HCT116 (cell line): Measurements from ENCODE around the gene LIG1. TPM values are rescaled to one million over a fixed set of nuclear protein-coding genes. Genes with fewer than 3 reads are reported as not detected.

ENCODE experiments used
- ATAC-seq: fragments of 200-7000 bp; cut with Tn5 transposase; 2 replicates; pipeline ENCODE4 v1.9.1; 2020; ENCODE audit warnings: mild to moderate bottlenecking, moderate library complexity
- BruUV-seq: library from RNA; stranded (reverse); fragments of 400-500 nt; replicated peaks from 2 replicates; lab custom pipeline; 2021; lab: Mats Ljungman, UMichigan
- CTCF ChIA-PET: fragments of 300-600 bp; sonication (Branson Sonifier 250); formaldehyde crosslinking; loops from one replicate; lab custom pipeline; 2021; ENCODE audit warnings: antibody characterized with exemption; lab: Charles Lee
- POLR2A ChIA-PET: fragments of 300-600, 350-600 bp; sonication (Branson Sonifier 250); formaldehyde crosslinking; loops from one replicate; lab custom pipeline; 2021; ENCODE audit warnings: antibody characterized with exemption; lab: Charles Lee
- RAD21 ChIA-PET, 2 experiments: fragments of 300-600 bp; sonication (Branson Sonifier 250); formaldehyde crosslinking; loops; one replicate each; lab custom pipeline; 2023; ENCODE audit warnings: low total read pairs in 2 of 2; ENCODE audit not compliant: uncharacterized antibody in 2 of 2, unreplicated experiment in 2 of 2, low non-redundant PET in 1 of 2; lab: Charles Lee
- DNase-seq: peaks from one replicate; pipeline ENCODE4 v3.0.0-alpha.2; 2010; ENCODE audit warnings: low read depth, low spot score
- H2AFZ ChIP-seq: fragments of 200-600 bp; shearing (Covaris generic), sonication (generic); 2 replicates; pipeline ENCODE4 v1.6.1; 2017; ENCODE audit warnings: low read depth, mixed run types, mixed read lengths, antibody characterized with exemption, low read length; ENCODE audit not compliant: poor library complexity, severe bottlenecking
- H3K27ac ChIP-seq: 2 replicates; pipeline ENCODE4 v1.5.1; 2012; ENCODE audit warnings: low read depth, low read length
- H3K27me3 ChIP-seq: fragments of 200-600 bp; sonication (generic); 2 replicates; pipeline ENCODE4 v1.6.1; 2016; ENCODE audit warnings: mixed run types, low read length, mixed read lengths; ENCODE audit not compliant: insufficient read depth
- H3K36me3 ChIP-seq, 2 experiments: fragments of 200-500 bp in 1 of 2; fragments of 200-600 bp in 1 of 2; sonication (Bioruptor generic) in 1 of 2; sonication (generic) in 1 of 2; 2 replicates each; pipeline versions ENCODE4 v1.5.1 to v1.6.1; 2014 to 2016; ENCODE audit warnings: low read length in 2 of 2, inconsistent platforms in 1 of 2, mixed read lengths in 1 of 2, mixed run types in 1 of 2; ENCODE audit not compliant: insufficient read depth in 2 of 2, control insufficient read depth in 1 of 2
- H3K4me1 ChIP-seq, 2 experiments: fragments of 200-600 bp in 1 of 2; sonication (generic) in 1 of 2; 2 replicates each; pipeline versions ENCODE4 v1.5.1 to v1.6.1; 2012 to 2017; ENCODE audit warnings: low read length in 2 of 2, inconsistent platforms in 1 of 2, mild to moderate bottlenecking in 1 of 2, mixed read lengths in 1 of 2, mixed run types in 1 of 2, moderate library complexity in 1 of 2; ENCODE audit not compliant: insufficient read depth in 2 of 2, control insufficient read depth in 1 of 2
- H3K4me2 ChIP-seq: fragments of 200-600 bp; sonication (generic); 2 replicates; pipeline ENCODE4 v1.6.1; 2017; ENCODE audit warnings: mixed run types, low read length, mixed read lengths
- H3K4me3 ChIP-seq, 2 experiments: fragments of 200-600 bp in 1 of 2; sonication (generic) in 1 of 2; replicated peaks in 1 of 2; 2 replicates each; pipeline ENCODE4 v1.5.1; 2011 to 2016; ENCODE audit warnings: low read length in 2 of 2, control low read depth in 1 of 2, low read depth in 1 of 2, mild to moderate bottlenecking in 1 of 2, mixed read lengths in 1 of 2, mixed run types in 1 of 2
- H3K79me2 ChIP-seq: fragments of 200-600 bp; sonication (generic); 2 replicates; pipeline ENCODE4 v1.6.1; 2017; ENCODE audit warnings: mild to moderate bottlenecking, mixed run types, low read length, moderate library complexity, mixed read lengths; ENCODE audit not compliant: insufficient read depth
- H3K9ac ChIP-seq: fragments of 200-600 bp; sonication (generic); 2 replicates; pipeline ENCODE4 v1.6.1; 2016; ENCODE audit warnings: low read length, mixed read lengths
- H3K9me2 ChIP-seq: fragments of 200-600 bp; sonication (generic), shearing (Covaris generic); 2 replicates; pipeline ENCODE4 v1.6.1; 2017; ENCODE audit warnings: mixed run types, mild to moderate bottlenecking, moderate library complexity; ENCODE audit not compliant: insufficient read depth
- H3K9me3 ChIP-seq, 2 experiments: fragments of 200-500 bp in 1 of 2; fragments of 200-600 bp in 1 of 2; sonication (Bioruptor generic) in 1 of 2; sonication (generic) in 1 of 2; 2 replicates each; pipeline ENCODE4 v1.6.1; 2014 to 2017; ENCODE audit warnings: low read length in 2 of 2, mixed read lengths in 2 of 2, inconsistent platforms in 1 of 2, low read depth in 1 of 2, mild to moderate bottlenecking in 1 of 2, mixed run types in 1 of 2, moderate library complexity in 1 of 2; ENCODE audit not compliant: control insufficient read depth in 1 of 2, insufficient read depth in 1 of 2
- H4K20me1 ChIP-seq: fragments of 200-600 bp; sonication (generic), shearing (Covaris generic); 2 replicates; pipeline ENCODE4 v1.6.1; 2017; ENCODE audit warnings: mixed run types, mild to moderate bottlenecking, moderate library complexity; ENCODE audit not compliant: insufficient read depth
- CEBPB ChIP-seq: IDR thresholded peaks from 2 replicates; pipeline ENCODE4 v1.6.1; 2012; ENCODE audit warnings: low read depth
- EGR1 ChIP-seq: IDR thresholded peaks from 2 replicates; pipeline ENCODE4 v1.6.1; 2012; ENCODE audit warnings: low read depth
- EZH2 ChIP-seq: fragments of 200-600 bp; sonication (generic); IDR thresholded peaks from 2 replicates; pipeline ENCODE4 v1.6.1; 2017; ENCODE audit warnings: antibody characterized with exemption, mixed run types
- FOSL1 ChIP-seq: IDR thresholded peaks from 2 replicates; pipeline ENCODE4 v1.6.1; 2012; ENCODE audit warnings: low read depth
- JUND ChIP-seq: IDR thresholded peaks from 2 replicates; pipeline ENCODE4 v1.6.1; 2012
- POLR2AphosphoS5 ChIP-seq: IDR thresholded peaks from 2 replicates; pipeline ENCODE4 v1.6.1; 2011; ENCODE audit warnings: mild to moderate bottlenecking, low read depth, low read length, moderate library complexity
- RAD21 ChIP-seq: IDR thresholded peaks from 2 replicates; pipeline ENCODE4 v1.6.1; 2012; ENCODE audit warnings: low read depth, mild to moderate bottlenecking
- SIN3A ChIP-seq: IDR thresholded peaks from 2 replicates; pipeline ENCODE4 v1.6.1; 2012; ENCODE audit warnings: low read depth
- SRF ChIP-seq: IDR thresholded peaks from 2 replicates; pipeline ENCODE4 v1.6.1; 2012; ENCODE audit warnings: low read depth
- TCF7L2 ChIP-seq: IDR thresholded peaks from 2 replicates; pipeline ENCODE4 v1.7.0; 2011; ENCODE audit warnings: borderline replicate concordance, inconsistent platforms; ENCODE audit not compliant: insufficient read depth, insufficient read length; ENCODE audit errors: extremely low read depth
- YY1 ChIP-seq: IDR thresholded peaks from 2 replicates; pipeline ENCODE4 v1.6.1; 2011; ENCODE audit warnings: low read length, low read depth, moderate library complexity, mild to moderate bottlenecking; ENCODE audit not compliant: insufficient replicate concordance; ENCODE audit errors: extremely low read depth
- ZFX ChIP-seq: fragments of 450-650 bp; IDR thresholded peaks from 2 replicates; pipeline ENCODE4 v1.6.1; 2017
- intact Hi-C: fragments of 100-400 bp; cut with micrococcal nuclease; formaldehyde crosslinking; loops from 2 replicates; pipeline ENCODE4 v1.10.0; 2022
- total RNA-seq: library from RNA; stranded (reverse); gene quantifications from one replicate; pipeline ENCODE4 v1.2.1, GENCODE V29; 2021; ENCODE audit not compliant: unreplicated experiment
- TF ChIP-seq, protein P1 (sequence below), 3 experiments: fragments of 200-600 bp in 1 of 3; sonication (generic) in 1 of 3; IDR thresholded peaks in 2 of 3; conservative IDR thresholded peaks in 1 of 3; 2 replicates each; pipeline ENCODE4 v1.5.1; 2012 to 2017; ENCODE audit warnings: low read depth in 2 of 3, low read length in 2 of 3, antibody characterized with exemption in 1 of 3, borderline replicate concordance in 1 of 3, control low read depth in 1 of 3, mild to moderate bottlenecking in 1 of 3, mixed read lengths in 1 of 3, mixed run types in 1 of 3, moderate library complexity in 1 of 3; ENCODE audit not compliant: insufficient read depth in 1 of 3
- TF ChIP-seq, protein P2 (sequence below): IDR thresholded peaks from 2 replicates; pipeline ENCODE4 v1.6.1; 2012; ENCODE audit warnings: low read depth
- TF ChIP-seq, protein P3 (sequence below): IDR thresholded peaks from 2 replicates; pipeline ENCODE4 v1.6.1; 2012

Gene LIG1
- total RNA-seq, 1 experiment from 2014 or later, result 122 TPM

DNA sequence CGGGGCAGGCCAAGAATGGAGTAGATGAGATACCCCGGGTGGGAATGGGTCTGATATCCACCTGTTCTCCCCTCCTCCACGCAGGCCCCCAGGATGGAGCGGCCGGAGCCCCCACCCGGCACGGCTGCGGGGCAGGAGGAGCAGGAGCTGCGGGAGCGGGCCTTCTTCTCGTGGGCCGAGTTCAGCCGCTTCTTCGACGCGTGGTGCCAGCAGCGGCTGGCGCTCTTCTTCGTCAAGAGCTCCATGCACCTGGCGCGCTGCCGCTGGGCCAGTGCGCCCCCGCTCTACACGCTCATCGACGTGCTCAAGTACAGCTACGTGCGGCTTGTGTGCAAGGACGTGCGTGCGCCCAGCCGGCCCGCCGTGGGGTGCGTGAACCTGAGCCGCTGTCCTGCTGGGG, 1.6 kb upstream of the LIG1 start:
- no peaks in the 10 kb centered on the region for H3K9me3 ChIP-seq
- peak overlapping the region; percentile 95 to 100 for H3K4me3 ChIP-seq
- H3K4me2 ChIP-seq, result peak overlapping the region; percentile 100
- ChIA-PET RAD21 (no interaction called here), POLR2A (interaction anchor here (0.7 to 2.6 kb wide), 2 partner anchors 28 to 32 kb away, joined by 5 to 13 read pairs; no protein-coding TSS in a partner anchor), CTCF (no interaction called here)
- TF ChIP-seq FOSL1 (no peak), ZFX (no peak), EZH2 (no peak)
- TF ChIP-seq, protein P1, sequence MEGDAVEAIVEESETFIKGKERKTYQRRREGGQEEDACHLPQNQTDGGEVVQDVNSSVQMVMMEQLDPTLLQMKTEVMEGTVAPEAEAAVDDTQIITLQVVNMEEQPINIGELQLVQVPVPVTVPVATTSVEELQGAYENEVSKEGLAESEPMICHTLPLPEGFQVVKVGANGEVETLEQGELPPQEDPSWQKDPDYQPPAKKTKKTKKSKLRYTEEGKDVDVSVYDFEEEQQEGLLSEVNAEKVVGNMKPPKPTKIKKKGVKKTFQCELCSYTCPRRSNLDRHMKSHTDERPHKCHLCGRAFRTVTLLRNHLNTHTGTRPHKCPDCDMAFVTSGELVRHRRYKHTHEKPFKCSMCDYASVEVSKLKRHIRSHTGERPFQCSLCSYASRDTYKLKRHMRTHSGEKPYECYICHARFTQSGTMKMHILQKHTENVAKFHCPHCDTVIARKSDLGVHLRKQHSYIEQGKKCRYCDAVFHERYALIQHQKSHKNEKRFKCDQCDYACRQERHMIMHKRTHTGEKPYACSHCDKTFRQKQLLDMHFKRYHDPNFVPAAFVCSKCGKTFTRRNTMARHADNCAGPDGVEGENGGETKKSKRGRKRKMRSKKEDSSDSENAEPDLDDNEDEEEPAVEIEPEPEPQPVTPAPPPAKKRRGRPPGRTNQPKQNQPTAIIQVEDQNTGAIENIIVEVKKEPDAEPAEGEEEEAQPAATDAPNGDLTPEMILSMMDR (IDR thresholded peaks at IDR 0.05 in 2 of 3, conservative IDR thresholded peaks at IDR 0.05 in 1 of 3; ENCODE audit: borderline replicate concordance in 1 of 3, insufficient read depth in 1 of 3, low read depth in 2 of 3, low read length in 2 of 3), result no peak
- no peak for DNase-seq
- peaks cover 10 to 15% of the 10 kb centered on the region in 2 experiments; a peak in 3 of 4 replicates for H3K4me1 ChIP-seq
- H3K79me2 ChIP-seq, result peaks cover 44% of the 10 kb centered on the region
- no TSS peak for BruUV-seq
- H3K27ac ChIP-seq, result peak overlapping the region; percentile 98; the same call in 1 of the 2 replicates
- no peak overlapping the region for H2AFZ ChIP-seq
- H3K27me3 ChIP-seq, result no peaks in the 10 kb centered on the region
- H3K9ac ChIP-seq, result peak overlapping the region; percentile 99
- intact Hi-C loops, result no loop called here
- no peak for ATAC-seq
- H3K36me3 ChIP-seq, result peaks cover 8 to 22% of the 10 kb centered on the region in 2 experiments; a peak in 3 of 4 replicates
- no peaks in the 10 kb centered on the region for H3K9me2 ChIP-seq
- H4K20me1 ChIP-seq, result no peaks in the 10 kb centered on the region; the same call in 1 of the 2 replicates

DNA sequence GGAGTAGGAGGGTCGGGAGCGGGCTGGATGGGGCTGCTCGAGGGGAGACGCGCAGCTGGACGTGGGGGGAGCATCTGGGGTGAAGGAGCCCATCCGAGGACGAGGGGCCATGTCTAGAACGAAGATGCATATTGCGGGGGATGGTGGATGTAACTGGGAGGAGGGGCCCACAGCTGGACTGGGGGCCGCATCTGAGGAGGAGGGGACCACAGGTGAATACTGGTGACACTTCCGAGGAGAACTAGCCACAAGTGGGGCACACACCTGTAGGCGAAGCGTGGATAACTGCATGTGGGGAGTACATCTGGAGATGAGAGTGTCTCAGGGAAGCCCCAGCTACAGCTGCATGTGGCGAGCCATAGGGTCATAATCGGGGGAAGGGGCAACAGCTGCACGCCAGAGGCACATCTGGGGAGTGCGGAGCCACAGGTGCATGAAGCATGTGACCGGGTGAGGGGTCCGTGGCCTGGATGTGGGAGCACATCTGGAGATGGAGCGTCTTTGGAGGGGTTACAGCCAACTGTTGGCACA, 738 bp upstream of the LIG1 start:
- BruUV-seq, result TSS peak; percentile 37
- no peaks in the 10 kb centered on the region for H3K9me2 ChIP-seq
- RAD21 ChIA-PET, result no interaction called here
- peaks cover 52% of the 10 kb centered on the region for H3K79me2 ChIP-seq
- peak overlapping the region; percentile 95 to 100 for H3K4me3 ChIP-seq
- H4K20me1 ChIP-seq, result no peaks in the 10 kb centered on the region; the same call in 1 of the 2 replicates
- peaks cover 8 to 22% of the 10 kb centered on the region in 2 experiments; a peak in 3 of 4 replicates for H3K36me3 ChIP-seq
- H3K27me3 ChIP-seq, result no peaks in the 10 kb centered on the region
- CTCF ChIA-PET, result no interaction called here
- DNase-seq, result no peak
- ATAC-seq, result peak; percentile 12
- intact Hi-C loops, result no loop called here
- no peak overlapping the region for H2AFZ ChIP-seq
- peaks cover 10 to 15% of the 10 kb centered on the region in 2 experiments; a peak in 3 of 4 replicates for H3K4me1 ChIP-seq
- peak overlapping the region; percentile 100 for H3K4me2 ChIP-seq
- H3K9me3 ChIP-seq, result no peaks in the 10 kb centered on the region
- peak overlapping the region; percentile 99 for H3K9ac ChIP-seq
- POLR2A ChIA-PET, result interaction anchor here (2.6 kb wide), 1 partner anchor 33 kb away, joined by 13 read pairs; no protein-coding TSS in a partner anchor
- peak overlapping the region; percentile 98 for H3K27ac ChIP-seq
- no peak for TF ChIP-seq RAD21
- TF ChIP-seq YY1, result no peak
- TF ChIP-seq, protein P2, sequence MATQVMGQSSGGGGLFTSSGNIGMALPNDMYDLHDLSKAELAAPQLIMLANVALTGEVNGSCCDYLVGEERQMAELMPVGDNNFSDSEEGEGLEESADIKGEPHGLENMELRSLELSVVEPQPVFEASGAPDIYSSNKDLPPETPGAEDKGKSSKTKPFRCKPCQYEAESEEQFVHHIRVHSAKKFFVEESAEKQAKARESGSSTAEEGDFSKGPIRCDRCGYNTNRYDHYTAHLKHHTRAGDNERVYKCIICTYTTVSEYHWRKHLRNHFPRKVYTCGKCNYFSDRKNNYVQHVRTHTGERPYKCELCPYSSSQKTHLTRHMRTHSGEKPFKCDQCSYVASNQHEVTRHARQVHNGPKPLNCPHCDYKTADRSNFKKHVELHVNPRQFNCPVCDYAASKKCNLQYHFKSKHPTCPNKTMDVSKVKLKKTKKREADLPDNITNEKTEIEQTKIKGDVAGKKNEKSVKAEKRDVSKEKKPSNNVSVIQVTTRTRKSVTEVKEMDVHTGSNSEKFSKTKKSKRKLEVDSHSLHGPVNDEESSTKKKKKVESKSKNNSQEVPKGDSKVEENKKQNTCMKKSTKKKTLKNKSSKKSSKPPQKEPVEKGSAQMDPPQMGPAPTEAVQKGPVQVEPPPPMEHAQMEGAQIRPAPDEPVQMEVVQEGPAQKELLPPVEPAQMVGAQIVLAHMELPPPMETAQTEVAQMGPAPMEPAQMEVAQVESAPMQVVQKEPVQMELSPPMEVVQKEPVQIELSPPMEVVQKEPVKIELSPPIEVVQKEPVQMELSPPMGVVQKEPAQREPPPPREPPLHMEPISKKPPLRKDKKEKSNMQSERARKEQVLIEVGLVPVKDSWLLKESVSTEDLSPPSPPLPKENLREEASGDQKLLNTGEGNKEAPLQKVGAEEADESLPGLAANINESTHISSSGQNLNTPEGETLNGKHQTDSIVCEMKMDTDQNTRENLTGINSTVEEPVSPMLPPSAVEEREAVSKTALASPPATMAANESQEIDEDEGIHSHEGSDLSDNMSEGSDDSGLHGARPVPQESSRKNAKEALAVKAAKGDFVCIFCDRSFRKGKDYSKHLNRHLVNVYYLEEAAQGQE, result no peak
- TF ChIP-seq, protein P3, sequence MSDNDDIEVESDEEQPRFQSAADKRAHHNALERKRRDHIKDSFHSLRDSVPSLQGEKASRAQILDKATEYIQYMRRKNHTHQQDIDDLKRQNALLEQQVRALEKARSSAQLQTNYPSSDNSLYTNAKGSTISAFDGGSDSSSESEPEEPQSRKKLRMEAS, result no peak; the same call in 1 of the 2 replicates
- TF ChIP-seq JUND, result no peak
- TF ChIP-seq TCF7L2, result no peak
- no peak for TF ChIP-seq CEBPB
- TF ChIP-seq EGR1, result no peak
- TF ChIP-seq SRF, result no peak
- TF ChIP-seq SIN3A, result no peak
- TF ChIP-seq POLR2AphosphoS5, result no peak; the same call in 1 of the 2 replicates
- TF ChIP-seq ZFX, result no peak
- no peak for TF ChIP-seq EZH2
